GM19351 (cell line): ENCODE data around the gene NUDT15.
A peak's percentile ranks its signal among the peaks of the same experiment; 100 is the strongest.
"Not testable (repeated sequence)": the region's sequence is repeated elsewhere in the genome, so short reads cannot be mapped to it uniquely, and the experiment has no call there.

Source experiments
- ATAC-seq: cut with Tn5 transposase; IDR thresholded peaks from one replicate; pipeline ENCODE4 v1.9.1; 2021; ENCODE audit warnings: mild to moderate bottlenecking, moderate library complexity; ENCODE audit not compliant: unreplicated experiment

Gene NUDT15

DNA sequence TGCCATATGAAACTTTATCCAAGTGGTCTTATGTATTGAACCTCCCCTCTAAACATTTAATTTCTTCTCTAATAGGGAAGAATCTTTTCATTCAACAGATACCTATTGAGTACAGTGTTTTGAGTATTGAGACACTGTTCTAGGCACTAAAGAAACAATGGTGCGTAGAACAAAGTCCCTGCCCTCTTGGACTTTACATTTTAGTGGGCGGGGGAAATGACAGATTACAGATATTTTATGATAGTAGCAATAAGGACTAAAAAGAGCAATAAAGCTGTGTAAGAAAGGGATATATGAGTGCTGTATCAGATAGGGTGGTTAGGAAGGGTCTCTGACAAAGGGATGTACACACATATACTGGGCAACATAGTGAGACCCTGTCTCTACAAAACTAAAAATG, 5.4 kb downstream of the NUDT15 start:
- no peak for ATAC-seq

DNA sequence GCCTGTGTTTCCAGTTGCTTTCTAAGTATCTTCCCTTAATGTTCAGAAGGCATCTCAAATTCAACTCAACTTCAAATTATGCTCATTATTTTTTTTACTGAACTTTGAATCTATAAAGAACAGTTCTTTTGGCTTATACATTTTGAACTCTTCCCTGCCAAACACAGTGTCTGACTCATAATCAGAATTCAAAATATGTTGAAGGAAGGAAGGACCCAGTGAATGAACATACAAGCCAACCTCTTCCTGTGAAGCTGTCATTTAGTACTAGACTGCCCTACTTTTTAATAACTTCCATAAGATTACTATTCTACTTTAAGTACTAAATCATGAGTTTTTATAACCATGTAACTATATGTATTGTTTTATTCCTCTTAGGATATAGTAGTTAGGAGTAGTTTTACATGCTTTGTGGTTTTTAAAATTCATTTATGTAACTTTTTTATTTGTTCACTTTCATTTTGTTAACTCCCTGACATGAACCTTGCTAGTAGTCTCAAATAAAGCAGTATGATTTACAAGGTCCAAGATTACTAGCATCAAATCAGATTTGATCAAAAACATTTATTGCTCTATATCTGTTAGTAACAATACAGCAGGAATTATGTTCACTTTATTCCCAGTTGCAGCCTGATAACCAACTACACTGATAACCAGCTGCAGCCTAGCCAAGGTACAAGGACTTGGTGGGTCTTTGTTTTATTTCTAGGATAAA, 6.4 kb downstream of the NUDT15 start:
- ATAC-seq, result no peak

DNA sequence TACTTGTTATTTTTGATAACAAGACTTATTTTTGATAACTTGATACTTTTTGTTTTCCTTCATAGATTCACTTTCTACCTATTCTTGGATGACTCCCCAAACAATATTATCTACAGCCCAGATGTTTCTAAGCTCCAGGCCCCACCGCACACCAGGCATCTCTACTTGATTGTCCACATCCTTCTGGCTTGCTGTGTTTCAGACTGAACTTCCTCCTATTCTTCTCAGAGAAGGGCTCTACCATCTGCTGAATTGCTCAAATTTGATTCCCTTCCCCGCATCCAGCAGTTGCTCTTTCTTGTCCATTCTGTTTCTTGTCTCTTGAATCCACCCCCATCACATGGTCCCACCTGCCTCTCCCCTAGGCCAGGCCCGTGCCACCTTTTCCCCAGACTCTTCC, 13.0 kb downstream of the NUDT15 start:
- ATAC-seq, result no peak

DNA sequence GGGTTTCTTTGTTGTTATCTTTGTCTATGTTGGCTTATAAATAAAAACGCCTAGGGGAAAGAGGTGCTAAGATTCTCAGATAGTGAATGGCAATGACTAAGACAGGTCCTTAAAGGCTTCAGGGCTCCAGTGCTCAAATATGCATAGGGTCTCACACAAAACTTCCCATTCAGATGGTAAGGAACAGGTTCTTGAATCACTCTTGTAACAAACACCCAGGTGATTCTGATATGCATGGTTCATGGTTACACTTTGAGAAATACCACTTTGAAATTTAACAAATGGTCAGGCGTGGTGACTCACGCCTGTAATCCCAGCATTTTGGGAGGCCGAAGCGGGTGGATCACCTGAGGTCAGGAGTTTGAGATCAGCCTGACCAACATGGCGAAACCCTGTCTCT, 17.1 kb downstream of the NUDT15 start:
- ATAC-seq, result no peak

DNA sequence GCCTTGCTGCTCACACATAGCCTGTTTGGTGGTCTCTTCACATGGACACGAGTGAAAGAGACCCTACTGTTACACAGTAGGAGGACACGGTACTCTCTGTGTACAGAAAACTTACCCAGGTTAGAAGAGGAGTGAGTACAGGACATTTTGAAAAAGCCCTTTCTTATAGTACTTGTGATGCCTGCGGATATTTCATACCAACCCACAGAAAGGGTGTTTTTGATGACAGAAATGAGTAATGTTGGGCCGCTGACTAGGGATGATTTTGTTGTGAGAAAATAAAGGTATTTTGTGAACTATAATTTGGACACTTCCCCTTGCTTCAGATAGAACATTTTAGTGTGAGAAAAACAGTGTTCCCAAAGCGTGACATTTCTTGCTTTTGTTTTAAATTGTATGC, 18.2 kb downstream of the NUDT15 start:
- no peak for ATAC-seq

DNA sequence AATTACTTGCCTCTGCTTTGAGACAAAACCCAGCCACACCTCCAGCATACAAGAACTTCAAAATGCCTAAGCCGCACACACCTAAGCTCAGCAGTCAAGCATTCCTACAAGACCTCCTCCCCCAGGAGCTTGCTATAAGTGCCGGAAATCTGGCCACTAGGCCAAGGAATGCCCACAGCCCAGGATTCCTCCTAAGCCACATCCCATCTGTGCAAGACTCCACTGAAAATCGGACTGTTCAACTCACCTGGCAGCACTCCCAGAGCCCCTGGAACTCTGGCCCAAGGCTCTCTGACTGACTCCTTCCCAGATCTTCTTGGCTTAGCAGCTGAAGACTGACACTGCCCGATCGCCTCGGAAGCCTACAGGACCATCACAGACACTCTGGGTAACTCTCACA, 21.0 kb downstream of the NUDT15 start:
- ATAC-seq, result not testable (repeated sequence)

DNA sequence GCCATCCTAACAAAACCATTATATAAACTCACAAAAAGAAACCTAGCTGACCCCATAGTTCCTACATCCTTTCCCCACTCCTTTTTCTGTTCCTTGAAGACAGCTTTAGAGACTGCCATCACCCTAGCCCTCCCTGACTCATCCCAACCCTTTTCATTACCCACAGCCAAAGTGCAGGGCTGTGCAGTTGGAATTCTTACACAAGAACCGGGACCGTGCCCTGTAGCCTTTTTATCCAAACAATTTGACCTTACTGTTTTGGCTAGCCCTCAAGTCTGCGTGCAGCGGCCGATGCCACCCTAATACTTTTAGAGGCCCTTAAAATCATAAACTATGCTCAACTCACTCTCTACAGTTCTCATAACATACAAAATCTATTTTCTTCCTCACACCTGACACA, 22.4 kb downstream of the NUDT15 start:
- ATAC-seq, result not testable (repeated sequence)

DNA sequence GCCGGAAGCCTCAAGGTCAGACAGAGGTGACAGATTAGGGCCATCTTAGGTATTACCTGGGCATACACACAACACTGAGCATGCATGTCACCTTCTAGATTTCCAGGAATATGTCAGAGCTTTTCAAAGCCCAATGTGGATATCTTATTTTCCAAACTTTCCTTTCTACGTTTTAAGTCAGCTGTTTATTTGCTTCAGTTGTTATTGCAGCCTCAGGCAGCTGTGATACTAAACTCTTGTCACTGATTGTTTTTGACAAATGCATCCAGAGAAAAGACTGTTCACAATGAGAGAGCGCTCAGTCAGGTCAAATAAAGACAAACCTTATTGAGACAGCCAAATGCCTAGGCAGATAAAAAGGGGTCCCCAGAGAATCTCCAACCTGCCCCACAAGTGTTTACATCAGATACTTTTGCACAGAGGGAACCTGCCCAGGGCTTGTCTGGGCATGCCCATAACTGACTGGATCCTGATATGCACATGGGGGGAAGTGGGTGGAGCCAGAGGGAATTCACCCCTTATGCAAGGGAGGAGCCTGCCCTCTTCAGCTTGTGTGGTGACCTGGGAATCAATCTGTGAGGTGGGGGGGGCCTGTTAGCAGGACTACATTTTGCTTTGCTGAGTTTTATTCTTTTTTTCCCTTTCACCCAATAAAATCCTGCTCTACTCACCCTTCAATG, 28.9 kb downstream of the NUDT15 start:
- peak; percentile 82 for ATAC-seq

DNA sequence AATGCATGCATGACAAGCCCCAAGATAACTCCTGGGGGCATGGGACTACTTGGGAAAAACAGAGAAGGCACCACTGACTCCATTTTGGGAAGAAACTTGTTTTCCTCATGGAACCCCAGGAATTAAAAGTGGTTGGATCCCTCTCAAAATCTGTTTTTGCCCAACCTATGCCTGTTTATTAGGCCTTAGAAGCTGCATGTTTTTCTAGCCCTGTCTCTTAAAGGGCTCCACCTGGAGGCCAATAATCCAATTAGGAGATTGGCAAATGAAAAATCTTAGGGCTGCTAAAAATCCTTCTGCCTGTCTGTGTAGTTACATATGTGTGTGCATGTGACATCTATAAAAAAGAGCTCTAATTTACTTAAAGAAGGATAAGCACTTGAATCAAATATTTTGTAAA, 30.5 kb downstream of the NUDT15 start:
- no peak for ATAC-seq

DNA sequence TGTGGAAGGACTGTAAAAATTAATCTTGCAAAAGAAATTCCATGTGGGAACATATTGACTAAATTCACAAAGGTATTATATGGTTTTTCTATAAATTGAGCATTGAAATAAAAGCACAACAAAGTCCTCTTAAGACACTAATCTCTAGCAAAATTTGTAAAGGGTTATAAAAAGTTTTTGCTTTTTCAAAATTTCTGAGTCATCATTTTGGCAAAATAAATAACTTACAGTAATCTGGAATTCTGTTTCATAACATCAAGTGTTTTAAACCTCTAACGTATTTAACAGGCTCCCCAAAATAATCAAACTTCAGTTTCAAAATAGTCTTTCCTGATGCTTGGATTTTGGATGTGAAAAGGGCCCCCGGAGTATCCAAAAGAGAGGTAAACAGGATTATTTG, 31.4 kb downstream of the NUDT15 start:
- ATAC-seq, result no peak

DNA sequence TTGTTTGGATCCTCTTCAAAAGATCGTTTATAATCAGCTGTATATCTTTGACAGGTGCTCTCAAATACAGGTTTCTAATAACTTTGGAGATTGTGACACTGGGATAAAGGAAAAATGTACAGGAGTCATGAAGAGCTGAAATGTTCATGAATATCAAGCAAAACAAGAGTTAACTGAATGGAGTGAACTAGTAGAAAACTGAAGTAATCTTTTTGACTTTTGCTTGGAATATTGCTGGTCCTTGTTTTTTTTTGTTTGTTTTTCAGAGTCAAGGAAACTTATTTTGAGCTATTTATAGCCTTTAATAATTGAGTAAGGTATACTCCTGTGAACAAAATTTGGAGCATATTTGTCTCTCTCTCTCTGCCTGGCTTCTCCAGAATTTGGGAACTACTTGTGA, 32.0 kb downstream of the NUDT15 start:
- no peak for ATAC-seq

DNA sequence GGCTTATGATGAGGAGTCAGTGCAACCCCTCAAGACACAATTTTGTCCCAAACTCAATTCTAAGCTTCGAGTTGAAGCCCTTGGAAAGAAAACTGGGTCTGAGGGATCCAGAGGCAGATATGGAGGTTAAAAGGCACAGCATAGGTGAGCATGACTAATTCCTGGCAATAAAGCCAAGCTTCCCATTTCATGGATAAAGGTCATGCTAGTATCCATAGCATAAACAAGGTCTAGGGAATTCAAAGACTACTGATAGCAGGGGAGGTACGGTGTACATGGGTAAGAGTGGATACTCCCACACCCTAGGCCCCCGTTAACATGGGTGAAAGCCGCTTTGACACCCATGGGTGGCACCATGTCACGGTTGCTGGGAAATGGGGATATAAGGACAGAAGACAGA, 33.4 kb downstream of the NUDT15 start:
- ATAC-seq, result no peak

DNA sequence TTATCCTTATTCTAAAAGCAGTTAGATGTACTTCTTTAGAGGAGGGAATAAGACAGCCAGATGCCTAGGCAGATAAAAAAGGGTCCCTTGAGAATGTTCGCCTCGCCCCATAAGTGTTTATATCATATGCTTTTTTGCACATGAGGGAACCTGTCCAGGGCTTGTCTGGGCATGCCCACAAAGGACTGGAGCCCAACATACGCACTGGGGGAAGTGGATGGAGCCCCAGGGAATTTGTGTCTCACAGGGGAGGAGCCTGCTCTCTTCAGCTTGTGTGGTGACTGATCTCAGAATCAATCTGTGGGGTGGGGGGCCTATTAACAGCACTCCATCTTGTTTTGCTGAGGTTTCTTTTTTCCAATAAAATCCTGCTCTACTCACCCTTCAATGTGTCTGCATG, 34.8 kb downstream of the NUDT15 start:
- ATAC-seq, result no peak

DNA sequence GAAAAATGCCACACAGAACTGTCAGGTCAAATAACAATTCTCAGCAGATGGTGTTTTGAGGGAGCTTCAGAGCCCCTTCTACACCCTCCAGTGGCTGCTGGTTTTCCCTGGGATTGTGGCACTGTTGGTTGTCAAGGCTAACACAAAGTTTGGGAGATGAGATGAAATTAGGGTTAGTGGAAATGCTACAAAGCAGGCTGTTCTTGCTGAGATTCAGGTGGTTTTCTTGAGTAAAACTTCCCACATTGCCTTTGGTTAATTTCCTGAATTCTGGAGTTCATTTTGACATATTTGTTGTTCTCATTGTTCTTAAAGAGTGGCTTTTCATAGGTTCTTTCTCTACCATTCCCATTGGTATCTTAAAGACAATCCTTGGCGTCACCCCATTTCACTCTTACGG, 35.3 kb downstream of the NUDT15 start:
- ATAC-seq, result no peak

DNA sequence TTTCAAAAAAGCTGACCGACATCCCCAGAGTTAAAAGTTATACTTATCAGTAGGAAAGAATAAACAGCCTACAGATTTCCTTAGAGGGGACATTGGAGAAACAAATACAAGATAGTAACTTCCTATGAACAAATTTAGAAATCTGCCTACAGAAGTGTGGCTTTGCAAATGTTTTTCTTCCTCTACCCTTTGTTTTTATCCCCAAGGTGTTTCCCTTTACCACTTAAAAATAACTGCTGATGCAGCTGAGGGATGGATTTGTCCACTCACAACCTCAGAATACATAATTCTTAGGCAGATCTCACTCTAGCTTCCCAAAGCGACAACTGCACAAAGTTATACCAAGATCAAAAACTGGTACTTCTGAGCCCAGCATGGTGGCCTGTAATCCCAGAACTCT, 36.5 kb downstream of the NUDT15 start:
- ATAC-seq, result no peak

DNA sequence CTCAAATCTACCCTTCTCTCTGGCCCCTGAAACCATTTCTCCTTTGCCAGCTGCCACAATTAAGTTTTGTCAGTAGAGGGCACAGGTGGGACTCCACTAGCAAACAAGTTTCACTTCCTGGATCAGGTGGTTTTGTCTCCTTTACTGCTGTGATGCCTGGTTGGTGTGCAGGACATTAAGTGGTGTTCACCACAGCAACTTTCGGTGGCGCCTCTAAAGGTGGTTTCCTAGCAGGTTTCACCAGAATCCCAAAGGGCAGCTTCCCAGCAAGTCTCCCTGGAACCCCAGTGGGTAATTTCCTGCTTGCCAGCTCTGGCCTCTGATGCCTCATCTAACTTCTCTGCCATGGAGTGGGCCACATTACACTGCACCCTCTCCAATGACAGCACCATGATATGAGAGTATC, 40.7 kb downstream of the NUDT15 start:
- ATAC-seq, result peak; percentile 99

DNA sequence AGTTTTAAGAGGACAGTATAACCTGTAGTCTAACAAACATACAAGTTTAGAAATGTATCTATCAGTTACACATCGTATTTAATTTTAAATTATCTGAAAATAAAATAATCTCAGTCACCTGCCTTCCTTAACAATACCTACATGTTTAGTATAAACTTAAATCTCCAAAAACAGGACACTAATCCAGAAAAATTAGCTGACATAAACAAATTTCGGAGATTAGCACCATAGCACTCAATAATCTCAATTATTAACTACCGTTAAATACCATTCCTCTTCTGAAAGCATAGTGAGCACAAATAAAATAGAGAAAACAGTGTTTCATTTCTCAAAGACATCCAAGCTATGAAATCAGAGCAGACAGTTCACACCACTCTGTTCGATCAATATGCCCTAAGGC, 44.2 kb downstream of the NUDT15 start:
- ATAC-seq, result no peak

DNA sequence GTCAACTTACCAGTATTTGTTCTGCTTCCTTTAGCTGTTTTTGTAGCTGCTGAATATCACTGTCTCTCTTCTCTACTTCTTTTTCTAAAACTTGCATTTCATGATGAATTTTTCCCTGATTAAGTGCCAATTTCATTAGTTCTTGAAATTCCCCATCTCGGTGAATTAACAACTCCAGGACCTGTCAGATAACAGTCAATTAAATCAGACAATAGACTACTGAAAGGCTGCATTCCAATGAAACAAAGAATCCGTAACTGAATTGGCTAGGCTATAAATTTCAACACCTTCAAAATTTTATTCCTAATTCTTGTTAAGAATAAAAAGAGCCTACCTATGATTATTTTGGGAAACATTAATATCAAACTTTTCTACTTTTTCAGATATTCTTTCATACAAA, 48.7 kb downstream of the NUDT15 start:
- ATAC-seq, result no peak

DNA sequence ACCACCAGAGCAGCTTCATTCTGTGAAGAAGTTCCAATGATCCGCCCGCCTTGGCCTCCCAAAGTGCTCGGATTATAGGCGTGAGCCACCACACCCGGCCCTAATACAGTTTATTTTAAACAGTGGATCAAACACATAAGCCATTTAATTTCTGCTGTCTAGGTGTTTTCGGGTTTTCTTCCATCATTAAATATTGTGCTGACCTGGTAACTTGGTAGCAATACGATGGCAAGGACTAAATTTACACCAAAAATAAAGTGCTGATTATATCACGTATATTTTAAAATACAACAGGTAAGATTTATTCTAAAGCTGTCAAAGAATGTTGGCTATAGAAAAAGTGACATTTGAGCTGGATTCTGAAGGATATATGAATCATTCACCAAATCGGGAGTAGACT, 56.1 kb downstream of the NUDT15 start:
- no peak for ATAC-seq

DNA sequence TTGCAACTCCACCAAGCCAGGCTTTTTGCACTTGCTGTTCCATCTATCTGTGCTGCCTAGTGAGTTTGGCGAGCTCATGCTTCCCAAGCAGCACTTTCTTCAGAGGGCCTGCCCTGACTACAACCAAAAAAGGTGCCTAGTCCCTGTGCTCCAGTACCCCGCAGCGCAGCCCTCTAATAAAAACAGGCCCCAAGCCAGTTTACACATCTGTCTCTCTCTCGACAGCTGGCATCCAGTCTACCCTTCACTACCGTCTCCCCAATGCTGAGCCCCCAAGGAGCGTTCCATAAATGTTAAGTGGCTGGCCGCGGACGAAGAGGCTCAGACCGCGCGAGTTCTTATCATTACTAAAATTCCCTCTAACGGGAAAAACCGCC, 56.9 kb downstream of the NUDT15 start:
- peak; percentile 5 for ATAC-seq

DNA sequence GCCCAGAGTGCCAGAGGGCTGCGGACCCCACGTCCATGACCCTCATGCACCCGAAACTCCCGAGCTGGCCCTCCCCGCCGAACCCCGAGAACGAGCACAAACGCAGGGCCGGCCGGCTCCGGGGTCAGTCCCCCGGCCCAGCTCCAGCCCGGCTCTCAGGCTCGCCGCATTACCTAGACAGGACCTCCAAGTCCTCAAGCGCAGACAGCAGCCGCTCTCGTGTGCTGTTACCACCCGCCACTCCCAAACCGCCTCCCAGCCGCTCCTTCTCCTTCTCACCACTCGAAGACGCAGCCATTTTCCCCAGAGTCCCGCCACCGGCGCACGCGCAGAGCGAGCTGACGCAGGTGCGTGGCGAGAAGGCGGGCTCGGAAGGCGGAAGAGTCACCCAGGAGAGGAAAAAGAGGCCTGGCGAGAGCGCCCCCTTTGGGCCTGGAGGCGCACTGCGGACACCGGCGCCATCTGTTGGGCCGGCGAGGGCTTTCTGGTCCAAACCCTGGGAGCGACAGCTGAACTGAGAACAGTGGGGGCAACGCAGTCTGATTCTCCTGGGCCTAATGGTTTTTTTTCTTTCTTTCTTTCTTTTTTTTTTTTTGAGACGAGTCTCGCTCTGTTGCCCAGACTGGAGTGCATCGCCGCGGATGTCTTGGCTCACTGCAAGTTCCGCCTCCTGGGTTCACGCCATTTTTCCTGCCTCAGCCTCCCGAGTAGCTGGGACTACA, 57.4 kb downstream of the NUDT15 start, which contains the start of gene MED4:
TSS of gene MED4 (minus strand) at position 324 of the 722 bp plus-strand sequence. CDS start at position 298, 26 bp downstream.
- peak; percentile 92 for ATAC-seq

DNA sequence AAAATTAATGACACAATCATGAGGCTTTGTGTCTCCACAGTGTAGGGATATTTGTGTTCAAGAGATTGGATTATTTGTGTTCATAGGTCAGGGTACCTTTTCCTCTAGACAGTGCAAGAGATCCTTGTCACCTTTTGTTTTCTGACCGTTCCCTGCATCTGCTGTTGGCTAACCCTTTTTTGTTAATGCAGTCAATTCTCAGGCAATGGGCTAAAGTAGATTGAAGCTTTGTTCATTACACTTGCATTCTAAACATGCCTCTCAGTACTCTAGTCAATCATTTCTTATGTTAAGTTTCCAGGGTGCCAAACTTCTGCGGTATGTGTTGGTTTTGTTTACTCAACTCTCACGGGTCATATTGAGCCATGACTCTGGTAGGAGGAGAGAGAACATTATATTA, 59.1 kb downstream of the NUDT15 start:
- ATAC-seq, result no peak
